ENCODE results near the gene SLC33A1. TPM values are rescaled to one million over a fixed set of nuclear protein-coding genes. Genes with fewer than 3 reads are reported as not detected.
"Not testable (repeated sequence)": the region's sequence is repeated elsewhere in the genome, so short reads cannot be mapped to it uniquely, and the experiment has no call there.

SLC33A1 gene
- total RNA-seq, 2 experiments from 2014 or later = 20.9 to 26.4 TPM

DNA sequence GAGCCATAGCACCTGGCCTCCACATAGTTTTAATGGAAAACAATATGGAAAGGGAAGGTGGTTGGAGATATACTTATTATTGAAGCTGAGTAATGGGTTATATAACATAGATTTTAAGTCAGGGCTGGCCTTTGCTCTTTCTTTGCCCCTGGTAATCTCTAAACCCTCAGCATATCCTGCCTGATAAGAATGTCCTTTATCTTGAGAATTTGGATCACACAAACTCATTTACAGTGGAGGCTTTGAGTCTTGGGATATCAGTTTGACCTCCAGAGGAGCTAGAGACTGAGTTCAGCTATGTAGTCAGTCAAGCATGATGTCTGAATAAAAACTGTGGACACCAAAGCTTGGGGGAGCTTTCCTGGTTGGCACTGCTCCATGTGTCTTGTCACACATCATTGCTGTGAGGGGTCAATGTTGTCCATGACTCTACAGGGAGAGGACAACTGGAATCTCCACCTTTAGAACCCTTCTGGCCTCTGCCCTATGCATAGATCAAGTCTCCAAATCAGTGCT lies 39.1 kb downstream of the SLC33A1 start:
- H3K4me1 ChIP-seq (ENCODE audit: insufficient read depth, low read length, poor library complexity, severe bottlenecking) = no peaks in the 10 kb centered on the region
- TF ChIP-seq, protein P1, sequence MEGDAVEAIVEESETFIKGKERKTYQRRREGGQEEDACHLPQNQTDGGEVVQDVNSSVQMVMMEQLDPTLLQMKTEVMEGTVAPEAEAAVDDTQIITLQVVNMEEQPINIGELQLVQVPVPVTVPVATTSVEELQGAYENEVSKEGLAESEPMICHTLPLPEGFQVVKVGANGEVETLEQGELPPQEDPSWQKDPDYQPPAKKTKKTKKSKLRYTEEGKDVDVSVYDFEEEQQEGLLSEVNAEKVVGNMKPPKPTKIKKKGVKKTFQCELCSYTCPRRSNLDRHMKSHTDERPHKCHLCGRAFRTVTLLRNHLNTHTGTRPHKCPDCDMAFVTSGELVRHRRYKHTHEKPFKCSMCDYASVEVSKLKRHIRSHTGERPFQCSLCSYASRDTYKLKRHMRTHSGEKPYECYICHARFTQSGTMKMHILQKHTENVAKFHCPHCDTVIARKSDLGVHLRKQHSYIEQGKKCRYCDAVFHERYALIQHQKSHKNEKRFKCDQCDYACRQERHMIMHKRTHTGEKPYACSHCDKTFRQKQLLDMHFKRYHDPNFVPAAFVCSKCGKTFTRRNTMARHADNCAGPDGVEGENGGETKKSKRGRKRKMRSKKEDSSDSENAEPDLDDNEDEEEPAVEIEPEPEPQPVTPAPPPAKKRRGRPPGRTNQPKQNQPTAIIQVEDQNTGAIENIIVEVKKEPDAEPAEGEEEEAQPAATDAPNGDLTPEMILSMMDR (conservative IDR thresholded peaks at IDR 0.05; ENCODE audit: low read length) = no peak
- no peak for TF ChIP-seq EZH2phosphoT487 (IDR thresholded peaks at IDR 0.05; ENCODE audit: borderline replicate concordance, low read depth, low read length)
- no peaks in the 10 kb centered on the region for H3K79me2 ChIP-seq (ENCODE audit: insufficient read depth, low read depth, low read length)
- no peak overlapping the region for H3K4me3 ChIP-seq (ENCODE audit: low read depth, low read length, poor library complexity, severe bottlenecking)
- H2AFZ ChIP-seq (ENCODE audit: low read length) = no peak overlapping the region
- H3K9me3 ChIP-seq (ENCODE audit: low read length) = no peaks in the 10 kb centered on the region
- ChIA-PET POLR2A (no interaction called here), CTCF (ENCODE audit: unreplicated experiment) (no interaction called here)
- intact Hi-C loops (cut with micrococcal nuclease; ENCODE audit: unreplicated experiment) = no loop called here
- H3K4me2 ChIP-seq (ENCODE audit: low read length) = no peak overlapping the region
- H3K9me2 ChIP-seq (ENCODE audit: insufficient read depth, low read length) = no peaks in the 10 kb centered on the region
- H3K27ac ChIP-seq (ENCODE audit: low read depth, low read length, poor library complexity, severe bottlenecking) = no peak overlapping the region
- no peaks in the 10 kb centered on the region for H4K20me1 ChIP-seq (ENCODE audit: insufficient read depth, low read length)
- no peaks in the 10 kb centered on the region for H3K36me3 ChIP-seq (ENCODE audit: insufficient read depth, low read length)
- no peak for DNase-seq (ENCODE audit: low spot score)
- BruUV-seq (replicated peaks) = no TSS peak

DNA sequence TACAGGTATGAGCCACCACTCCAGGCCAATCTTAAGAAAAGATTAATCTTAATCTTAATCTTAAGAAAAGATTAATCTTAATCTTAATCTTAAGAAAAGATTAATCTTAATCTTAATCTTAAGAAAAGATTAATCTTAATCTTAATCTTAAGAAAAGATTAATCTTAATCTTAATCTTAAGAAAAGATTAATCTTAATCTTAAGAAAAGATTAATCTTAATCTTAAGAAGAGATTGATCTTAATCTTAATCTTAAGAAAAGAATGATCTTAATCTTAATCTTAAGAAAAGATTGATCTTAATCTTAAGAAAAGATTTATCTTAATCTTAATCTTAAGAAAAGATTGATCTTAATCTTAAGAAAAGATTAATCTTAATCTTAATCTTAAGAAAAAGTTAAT lies 41.0 kb downstream of the SLC33A1 start:
- H3K79me2 ChIP-seq (ENCODE audit: insufficient read depth, low read depth, low read length); H3K9me3 ChIP-seq (ENCODE audit: low read length); H3K4me2 ChIP-seq (ENCODE audit: low read length); BruUV-seq (replicated peaks); H4K20me1 ChIP-seq (ENCODE audit: insufficient read depth, low read length); DNase-seq (ENCODE audit: low spot score); intact Hi-C loops (cut with micrococcal nuclease; ENCODE audit: unreplicated experiment); POLR2A ChIA-PET; H3K4me1 ChIP-seq (ENCODE audit: insufficient read depth, low read length, poor library complexity, severe bottlenecking); H3K36me3 ChIP-seq (ENCODE audit: insufficient read depth, low read length); CTCF ChIA-PET (ENCODE audit: unreplicated experiment); H3K27ac ChIP-seq (ENCODE audit: low read depth, low read length, poor library complexity, severe bottlenecking); H3K9me2 ChIP-seq (ENCODE audit: insufficient read depth, low read length); H3K4me3 ChIP-seq (ENCODE audit: low read depth, low read length, poor library complexity, severe bottlenecking); H2AFZ ChIP-seq (ENCODE audit: low read length): not testable (repeated sequence)

DNA sequence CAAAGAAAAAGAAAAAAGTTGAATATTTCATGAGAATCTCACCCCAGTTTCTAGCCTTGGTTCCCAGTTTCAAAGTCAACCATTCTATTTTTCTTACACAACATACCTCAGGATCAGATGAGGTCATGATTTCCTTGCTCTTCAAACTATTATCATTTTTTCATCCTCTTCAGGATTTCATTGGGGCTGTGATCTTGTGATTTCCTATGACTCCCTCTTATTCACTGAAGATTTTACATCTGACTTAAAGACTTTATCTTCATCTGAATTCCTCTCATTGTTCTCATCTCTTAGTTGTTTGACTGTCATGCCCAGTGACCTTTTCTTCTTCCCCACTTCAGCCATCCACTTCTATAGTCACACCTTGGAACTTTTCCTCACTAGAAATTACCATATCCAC lies 45.0 kb downstream of the SLC33A1 start:
- Histone ChIP-seq H2AFZ (ENCODE audit: low read length) (no peak overlapping the region), H4K20me1 (ENCODE audit: insufficient read depth, low read length) (no peaks in the 10 kb centered on the region), H3K9me2 (ENCODE audit: insufficient read depth, low read length) (no peaks in the 10 kb centered on the region), H3K27ac (ENCODE audit: low read depth, low read length, poor library complexity, severe bottlenecking) (no peak overlapping the region), H3K9me3 (ENCODE audit: low read length) (no peaks in the 10 kb centered on the region), H3K36me3 (ENCODE audit: insufficient read depth, low read length) (no peaks in the 10 kb centered on the region), H3K79me2 (ENCODE audit: insufficient read depth, low read depth, low read length) (no peaks in the 10 kb centered on the region), H3K4me2 (ENCODE audit: low read length) (no peak overlapping the region), H3K4me3 (ENCODE audit: low read depth, low read length, poor library complexity, severe bottlenecking) (no peak overlapping the region), H3K4me1 (ENCODE audit: insufficient read depth, low read length, poor library complexity, severe bottlenecking) (no peaks in the 10 kb centered on the region)
- no peak for DNase-seq (ENCODE audit: low spot score)
- ChIA-PET POLR2A (no interaction called here), CTCF (ENCODE audit: unreplicated experiment) (no interaction called here)
- intact Hi-C loops (cut with micrococcal nuclease; ENCODE audit: unreplicated experiment) = no loop called here
- no peak for TF ChIP-seq EZH2phosphoT487 (IDR thresholded peaks at IDR 0.05; ENCODE audit: borderline replicate concordance, low read depth, low read length)
- TF ChIP-seq, protein P1 (conservative IDR thresholded peaks at IDR 0.05; ENCODE audit: low read length) = no peak
- BruUV-seq (replicated peaks) = no TSS peak
